PC-9 (cell line): ENCODE measurements around the gene PCSK5. TPM values are rescaled to one million over a fixed set of nuclear protein-coding genes. Genes with fewer than 3 reads are reported as not detected.

Experiments used
- BruUV-seq: library from RNA; stranded (reverse); fragments of 400-500 nt; replicated peaks from 2 replicates; lab custom pipeline; 2021; lab: Mats Ljungman, UMichigan
- CTCF ChIA-PET: fragments of 300-600 bp; sonication (Branson Sonifier 250); formaldehyde crosslinking; loops from one replicate; lab custom pipeline; 2022; ENCODE audit warnings: antibody characterized with exemption; lab: Charles Lee
- POLR2A ChIA-PET: fragments of 300-600 bp; sonication (Branson Sonifier 250); formaldehyde crosslinking; loops from one replicate; lab custom pipeline; 2022; ENCODE audit warnings: antibody characterized with exemption; ENCODE audit not compliant: unreplicated experiment; lab: Charles Lee
- DNase-seq, 2 experiments: peaks; one replicate each; pipeline versions ENCODE4 v3.0.0 to v3.0.0-alpha.2; 2015 to 2022; ENCODE audit warnings: mixed read lengths in 1 of 2
- H2AFZ ChIP-seq: fragments of 200-600 bp; sonication (generic); 2 replicates; pipeline ENCODE4 v1.8.1; 2017; ENCODE audit warnings: antibody characterized with exemption
- H3F3A ChIP-seq: fragments of 200-600 bp; sonication (generic); 2 replicates; pipeline ENCODE4 v1.8.1; 2017; ENCODE audit warnings: antibody characterized with exemption, mild to moderate bottlenecking, low read depth; ENCODE audit not compliant: insufficient read depth
- H3K27ac ChIP-seq: fragments of 200-600 bp; sonication (generic); 2 replicates; pipeline ENCODE4 v1.6.1; 2016; ENCODE audit warnings: mixed run types
- H3K27me3 ChIP-seq: fragments of 200-600 bp; sonication (generic); 2 replicates; pipeline ENCODE4 v1.6.1; 2016; ENCODE audit warnings: low read depth, mixed run types; ENCODE audit not compliant: insufficient read depth
- H3K36me3 ChIP-seq: fragments of 200-600 bp; sonication (generic); 2 replicates; pipeline ENCODE4 v1.6.1; 2016; ENCODE audit warnings: low read depth, mixed run types
- H3K4me1 ChIP-seq: fragments of 200-600 bp; sonication (generic); replicated peaks from 2 replicates; pipeline ENCODE4 v1.6.1; 2016; ENCODE audit warnings: mixed run types; ENCODE audit not compliant: insufficient read depth
- H3K4me2 ChIP-seq: fragments of 200-600 bp; sonication (generic); 2 replicates; pipeline ENCODE4 v1.6.1; 2017; ENCODE audit warnings: mixed run types
- H3K4me3 ChIP-seq: fragments of 200-600 bp; sonication (generic); 2 replicates; pipeline ENCODE4 v1.6.1; 2016; ENCODE audit warnings: mixed run types
- H3K79me2 ChIP-seq: fragments of 200-600 bp; sonication (generic); 2 replicates; pipeline ENCODE4 v1.6.1; 2017; ENCODE audit warnings: low read depth, mixed run types
- H3K9me2 ChIP-seq: fragments of 200-600 bp; sonication (generic); 2 replicates; pipeline ENCODE4 v1.8.1; 2017; ENCODE audit warnings: mild to moderate bottlenecking; ENCODE audit not compliant: insufficient read depth
- H3K9me3 ChIP-seq: fragments of 200-600 bp; sonication (generic); 2 replicates; pipeline ENCODE4 v1.8.1; 2016; ENCODE audit warnings: low read depth; ENCODE audit not compliant: insufficient read depth
- H4K20me1 ChIP-seq: fragments of 200-600 bp; sonication (generic); 2 replicates; pipeline ENCODE4 v1.8.1; 2017; ENCODE audit not compliant: insufficient read depth
- CTCF ChIP-seq: fragments of 200-600 bp; sonication (generic); conservative IDR thresholded peaks from 2 replicates; pipeline ENCODE4 v1.6.1; 2017; ENCODE audit warnings: mixed run types, antibody characterized with exemption, mild to moderate bottlenecking, moderate library complexity
- EZH2 ChIP-seq: fragments of 200-600 bp; sonication (generic); IDR thresholded peaks from 2 replicates; pipeline ENCODE4 v1.8.0; 2017; ENCODE audit warnings: antibody characterized with exemption, low read depth
- intact Hi-C: fragments of 100-400 bp; cut with micrococcal nuclease; formaldehyde crosslinking; loops from one replicate; pipeline ENCODE4 v1.10.0; 2022; ENCODE audit not compliant: unreplicated experiment
- total RNA-seq: library from RNA; stranded (reverse); gene quantifications from 2 replicates; pipeline ENCODE4 v1.2.3, GENCODE V29; 2021

PCSK5 gene
- total RNA-seq, 1 experiment from 2014 or later, result 8.2 TPM

- no peaks in the 10 kb centered on the region for H3K9me2 ChIP-seq
- ChIA-PET CTCF (no interaction called here), POLR2A (no interaction called here)
- no peak overlapping the region for H3K4me2 ChIP-seq
- no peaks in the 10 kb centered on the region for H3K27me3 ChIP-seq
- H3K36me3 ChIP-seq, result no peaks in the 10 kb centered on the region
- H4K20me1 ChIP-seq, result no peaks in the 10 kb centered on the region
- no peak overlapping the region for H3K4me3 ChIP-seq
- intact Hi-C loops, result no loop called here
- DNase-seq, result no peak
- no peaks in the 10 kb centered on the region for H3K79me2 ChIP-seq
- H3K4me1 ChIP-seq, result no peaks in the 10 kb centered on the region
- no peak overlapping the region for H3K27ac ChIP-seq
- no TSS peak for BruUV-seq
- H3K9me3 ChIP-seq, result no peaks in the 10 kb centered on the region
- no peaks in the 10 kb centered on the region for H3F3A ChIP-seq
- H2AFZ ChIP-seq, result no peak overlapping the region
- no peak for TF ChIP-seq CTCF
- no peak for TF ChIP-seq EZH2
Measured at GRCh38 chr9:76342201-76342600, 451.7 kb downstream of the PCSK5 start.

- TF ChIP-seq CTCF (no peak), EZH2 (no peak)
- no peaks in the 10 kb centered on the region for H3K27me3 ChIP-seq
- no peak overlapping the region for H3K4me2 ChIP-seq
- no TSS peak for BruUV-seq
- H3K4me1 ChIP-seq, result no peaks in the 10 kb centered on the region
- no peaks in the 10 kb centered on the region for H3F3A ChIP-seq
- H3K27ac ChIP-seq, result no peak overlapping the region
- intact Hi-C loops, result no loop called here
- H3K9me2 ChIP-seq, result no peaks in the 10 kb centered on the region
- H3K4me3 ChIP-seq, result no peak overlapping the region
- ChIA-PET POLR2A (no interaction called here), CTCF (no interaction called here)
- no peaks in the 10 kb centered on the region for H3K9me3 ChIP-seq
- H2AFZ ChIP-seq, result no peak overlapping the region
- no peak for DNase-seq
- H3K36me3 ChIP-seq, result no peaks in the 10 kb centered on the region
- H4K20me1 ChIP-seq, result no peaks in the 10 kb centered on the region
- no peaks in the 10 kb centered on the region for H3K79me2 ChIP-seq
Measured at GRCh38 chr9:76342858-76343257, 452.4 kb downstream of the PCSK5 start.

GRCh38 chr9:76349865-76350264 is 459.4 kb downstream of the PCSK5 start:
- no peaks in the 10 kb centered on the region for H3K27me3 ChIP-seq
- H3K4me1 ChIP-seq, result peaks cover 21% of the 10 kb centered on the region
- ChIA-PET POLR2A (no interaction called here), CTCF (no interaction called here)
- H3K79me2 ChIP-seq, result no peaks in the 10 kb centered on the region
- no peaks in the 10 kb centered on the region for H3K36me3 ChIP-seq
- H3K4me2 ChIP-seq, result no peak overlapping the region
- intact Hi-C loops, result no loop called here
- no peak for DNase-seq
- H3K4me3 ChIP-seq, result no peak overlapping the region
- no peak overlapping the region for H3K27ac ChIP-seq
- no peaks in the 10 kb centered on the region for H3K9me2 ChIP-seq
- H3K9me3 ChIP-seq, result no peaks in the 10 kb centered on the region
- H3F3A ChIP-seq, result peaks cover 8% of the 10 kb centered on the region; the same call in 1 of the 2 replicates
- H2AFZ ChIP-seq, result no peak overlapping the region
- no peaks in the 10 kb centered on the region for H4K20me1 ChIP-seq
- BruUV-seq, result no TSS peak
- TF ChIP-seq EZH2 (no peak), CTCF (no peak)
